ENCODE measurements around the gene NARF.
A peak's percentile ranks its signal among the peaks of the same experiment; 100 is the strongest.
"Not testable (repeated sequence)": the region's sequence is repeated elsewhere in the genome, so short reads cannot be mapped to it uniquely, and the experiment has no call there.

The NARF gene

DNA sequence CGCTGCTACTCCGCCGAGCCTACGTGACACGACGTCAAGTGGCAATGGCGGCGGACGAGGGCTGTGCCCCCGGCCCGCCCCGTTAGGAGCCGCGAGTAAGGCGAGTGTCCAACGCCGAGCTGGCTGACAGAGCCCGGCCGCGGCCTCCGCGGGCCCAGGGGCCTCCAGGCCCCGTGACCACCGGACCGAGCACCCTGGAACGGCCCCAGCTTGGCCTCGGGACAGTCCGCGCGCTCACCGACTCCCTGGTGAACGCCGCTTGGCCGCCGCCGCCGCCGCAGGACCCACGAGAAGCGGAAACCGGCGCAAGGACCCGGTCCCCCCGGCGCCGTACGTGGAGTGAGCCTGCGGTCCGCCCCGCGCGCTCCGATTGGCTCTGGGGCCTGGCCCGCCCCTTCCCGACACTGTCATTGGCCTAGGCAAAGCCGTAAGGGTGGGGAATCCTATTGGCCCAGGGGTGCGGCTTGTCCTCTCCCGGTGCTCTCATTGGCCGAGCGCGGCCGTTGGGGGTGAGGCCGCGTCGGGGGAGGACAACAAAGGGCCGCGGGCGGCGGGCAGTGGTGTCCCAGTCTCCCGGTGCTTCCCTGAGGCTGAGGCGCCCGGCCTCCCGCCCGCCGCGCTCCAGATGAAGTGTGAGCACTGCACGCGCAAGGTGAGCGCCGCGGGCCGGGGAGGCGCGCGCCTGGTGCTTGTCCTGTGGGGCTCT lies at the start of gene NARF:
Gene NARF, plus strand, starts transcription at position 563 of the 706 bp plus-strand sequence. Its CDS starts 63 bp downstream, at position 626.
- peak; percentile 100 for DNase-seq (ENCODE audit: low spot score)

GRCh38 chr17:82408938-82409318 lies 49.6 kb upstream of the NARF start:
- DNase-seq (ENCODE audit: low spot score) = no peak

DNA sequence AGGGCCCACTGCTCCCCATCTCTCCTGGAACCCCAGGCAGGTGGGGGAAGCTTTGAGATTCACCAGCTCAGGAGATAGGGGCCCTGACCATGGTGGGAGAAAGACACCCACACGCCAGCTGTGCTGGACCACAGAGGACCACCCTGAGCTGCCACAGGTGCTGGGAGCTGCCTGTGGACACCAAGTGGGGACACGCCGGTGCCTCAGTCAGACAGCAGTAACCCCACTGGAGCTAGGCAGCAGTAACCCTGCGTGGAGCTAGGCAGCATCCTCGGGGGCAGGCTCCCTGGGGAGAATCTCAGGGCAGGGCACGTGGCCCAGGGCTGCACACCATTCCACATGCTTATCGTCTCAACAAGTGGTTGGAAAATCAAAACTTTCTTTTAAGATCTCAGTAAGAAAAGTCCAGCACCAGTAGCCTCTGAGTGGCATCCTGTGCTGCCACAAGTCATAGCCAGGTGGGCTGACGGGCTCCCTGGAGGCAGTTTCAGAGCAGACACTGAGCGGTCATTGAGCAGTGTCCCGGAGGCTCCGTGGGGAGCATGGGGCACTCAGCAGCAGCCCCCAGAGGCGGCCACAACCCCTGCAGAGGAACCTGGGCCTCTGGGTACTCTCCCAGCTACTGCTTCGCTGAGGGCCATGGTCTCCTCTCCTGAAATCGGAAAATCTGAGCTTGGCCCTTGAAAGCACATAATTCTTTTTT lies 48.4 kb upstream of the NARF start:
- no peak for DNase-seq (ENCODE audit: low spot score)

DNA sequence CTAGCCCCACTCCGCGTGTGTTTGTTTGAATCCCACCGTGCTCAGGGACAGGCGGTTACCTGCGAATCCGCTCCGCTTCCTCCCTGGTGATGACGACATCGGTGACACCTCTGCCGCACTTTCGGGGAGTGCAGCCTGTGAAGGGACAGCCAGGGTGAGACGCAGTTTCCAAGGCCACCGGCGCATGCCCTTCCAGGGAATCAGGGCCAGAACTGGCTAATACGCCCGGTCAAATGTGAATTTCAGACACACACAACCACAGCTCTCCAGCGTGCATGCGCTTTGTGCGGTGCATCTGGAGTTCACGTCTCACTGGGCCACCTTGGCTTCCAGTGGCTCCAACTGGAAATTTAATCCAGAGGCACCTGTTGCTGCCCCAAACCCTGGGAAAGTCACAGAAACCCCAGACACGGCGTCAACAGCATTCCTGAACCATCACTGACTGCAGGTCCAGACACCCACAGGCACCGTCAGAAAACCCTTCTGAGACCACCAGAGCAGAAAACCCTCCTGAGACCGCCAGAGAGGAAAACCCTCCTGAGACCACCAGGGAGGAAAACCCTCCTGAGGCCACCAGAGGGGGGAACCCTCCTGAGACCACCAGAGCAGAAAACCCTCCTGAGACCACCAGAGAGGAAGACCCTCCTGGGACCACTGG lies 47.0 kb upstream of the NARF start:
- DNase-seq (ENCODE audit: low spot score) = no peak

- DNase-seq (ENCODE audit: low spot score) = not testable (repeated sequence)
Observed at GRCh38 chr17:82412081-82412480, 46.5 kb upstream of the NARF start.

DNA sequence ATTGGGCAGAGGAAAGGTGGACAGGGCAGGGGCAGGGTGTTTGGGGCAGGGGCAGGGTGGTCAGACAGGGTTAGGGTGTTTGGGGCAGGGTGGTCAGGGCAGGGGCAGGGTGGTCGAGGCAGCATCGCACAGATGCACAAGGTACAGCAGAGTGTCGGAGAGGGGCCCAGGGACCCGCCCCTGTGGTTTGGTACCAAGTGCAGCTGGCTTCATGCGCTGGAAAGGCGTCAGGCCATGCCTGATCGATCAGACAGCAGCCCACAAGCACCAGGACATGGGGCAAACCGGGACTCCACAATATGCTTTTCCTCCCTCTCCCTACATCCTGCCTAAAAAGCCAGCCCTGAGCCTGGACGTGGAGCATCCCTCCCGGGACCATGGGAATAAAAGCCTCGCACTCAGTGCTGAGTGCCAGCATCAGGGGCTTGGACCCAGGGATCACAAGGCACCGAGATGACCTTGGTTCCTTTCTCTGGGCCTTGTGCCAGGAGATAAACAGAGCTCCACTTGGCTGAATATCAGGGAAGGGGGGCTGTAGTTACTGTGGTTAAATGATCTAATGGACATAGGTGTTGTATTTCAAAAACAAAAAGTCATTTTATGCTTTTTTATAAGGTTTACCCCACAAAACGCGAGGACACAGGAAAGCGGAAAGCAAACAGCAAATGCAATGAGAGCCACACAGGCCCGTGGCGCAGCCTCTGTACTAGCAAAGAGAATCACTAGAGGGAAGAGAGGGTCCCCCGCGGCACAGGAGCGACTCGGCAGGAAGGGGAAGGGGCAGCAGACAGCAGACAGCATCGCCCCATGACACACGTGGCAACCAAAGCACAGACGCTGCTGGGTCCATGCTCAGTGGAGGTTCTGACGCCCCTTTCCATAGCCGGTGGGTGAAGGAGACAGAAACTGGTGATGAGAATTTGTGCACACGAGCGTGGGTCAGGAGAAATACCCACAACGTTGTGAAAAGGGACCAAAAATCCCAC lies 45.7 kb upstream of the NARF start:
- no peak for DNase-seq (ENCODE audit: low spot score)

DNA sequence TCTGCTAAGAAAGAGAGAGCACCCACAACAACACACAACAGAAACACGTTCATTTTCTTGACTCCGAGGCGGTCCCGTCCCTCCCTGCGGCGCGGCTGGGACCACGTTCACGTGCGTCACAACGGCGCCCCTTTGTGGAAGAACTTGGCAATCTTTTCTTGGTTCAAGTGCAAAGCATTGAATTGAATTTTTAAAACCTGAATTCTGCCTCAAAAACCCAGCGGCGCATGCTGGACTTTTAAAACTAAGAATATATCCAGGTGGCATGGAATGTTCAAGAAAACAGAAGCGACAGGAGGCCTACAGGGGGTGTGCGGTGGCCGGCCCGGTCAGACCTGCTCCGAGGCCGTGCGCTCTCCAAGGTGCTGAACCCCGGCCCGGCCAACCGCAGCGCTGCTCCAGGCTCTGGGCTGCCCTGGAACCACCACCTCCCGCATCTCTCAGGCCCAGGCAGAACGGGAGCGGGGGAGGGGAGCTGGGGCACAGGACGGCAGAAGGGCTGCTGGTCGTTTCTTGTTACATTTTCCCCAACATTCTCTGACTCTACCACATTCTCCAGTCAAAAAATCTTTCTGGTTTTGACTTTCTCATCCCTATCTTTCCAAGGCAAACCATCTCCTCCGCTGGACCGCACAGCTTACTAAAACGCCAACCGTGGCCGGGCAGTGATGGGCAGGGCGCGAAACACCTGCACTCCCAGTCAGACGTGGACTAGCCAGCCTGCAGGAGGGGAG lies 43.8 kb upstream of the NARF start:
- peak; percentile 91 for DNase-seq (ENCODE audit: low spot score)

DNA sequence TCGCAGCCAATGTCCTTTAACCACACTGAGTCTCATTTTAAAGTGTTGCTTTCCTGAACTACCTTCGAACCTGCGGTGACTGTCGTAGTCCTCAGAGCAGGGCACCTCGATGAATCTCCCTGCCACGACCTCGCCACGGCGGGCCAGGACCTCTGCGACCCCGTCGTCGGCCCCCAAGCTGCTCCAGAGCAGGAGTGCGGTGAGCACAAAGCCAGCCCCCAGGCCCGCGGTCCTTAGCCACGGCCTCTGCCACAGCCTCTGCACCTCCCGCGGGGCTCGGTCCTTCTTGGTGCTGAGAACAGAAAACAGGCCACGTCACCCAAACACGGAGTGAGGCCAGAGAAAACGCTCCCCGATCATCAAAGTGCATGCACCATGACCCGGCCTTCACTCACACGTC lies 43.2 kb upstream of the NARF start:
- no peak for DNase-seq (ENCODE audit: low spot score)

- no peak for DNase-seq (ENCODE audit: low spot score)
Observed at GRCh38 chr17:82415786-82416185, 42.8 kb upstream of the NARF start.

DNA sequence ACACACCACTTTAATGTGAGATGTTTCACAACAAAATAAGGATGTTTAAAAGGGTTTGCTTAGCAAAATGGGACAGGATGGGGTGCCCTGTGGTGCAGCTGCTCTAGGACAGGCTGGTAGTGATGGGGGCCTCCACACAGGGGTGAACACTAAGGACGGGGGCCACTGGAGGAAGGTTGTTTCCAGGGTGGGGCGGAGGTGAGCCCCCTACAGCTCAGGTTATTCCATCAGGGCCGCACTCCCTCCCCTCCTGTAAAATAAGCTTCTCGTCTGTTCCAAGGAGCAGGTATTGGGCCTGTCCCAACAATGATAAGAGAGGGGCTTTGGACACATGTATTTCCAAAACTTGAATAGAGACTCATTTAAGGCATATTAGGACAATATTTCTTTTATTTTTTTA lies 42.3 kb upstream of the NARF start:
- DNase-seq (ENCODE audit: low spot score) = no peak

DNA sequence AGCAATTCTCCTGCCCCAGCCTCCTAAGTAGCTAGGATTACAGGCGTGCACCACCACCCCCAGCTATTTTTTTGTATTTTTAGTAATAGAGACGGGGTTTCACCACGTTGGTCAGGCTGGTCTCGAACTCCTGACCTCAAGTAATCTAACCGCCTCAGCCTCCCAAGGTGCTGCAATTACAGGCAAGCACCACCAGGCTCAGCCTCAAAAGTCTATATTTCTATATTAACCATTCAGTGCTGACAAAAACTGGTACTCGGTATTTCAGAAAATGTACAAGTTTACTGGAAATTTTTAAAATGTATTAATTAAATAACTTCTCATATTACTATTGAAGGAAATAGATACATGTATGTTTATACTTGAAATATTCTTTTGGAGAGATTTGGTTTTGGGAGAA lies 41.8 kb upstream of the NARF start:
- no peak for DNase-seq (ENCODE audit: low spot score)

DNA sequence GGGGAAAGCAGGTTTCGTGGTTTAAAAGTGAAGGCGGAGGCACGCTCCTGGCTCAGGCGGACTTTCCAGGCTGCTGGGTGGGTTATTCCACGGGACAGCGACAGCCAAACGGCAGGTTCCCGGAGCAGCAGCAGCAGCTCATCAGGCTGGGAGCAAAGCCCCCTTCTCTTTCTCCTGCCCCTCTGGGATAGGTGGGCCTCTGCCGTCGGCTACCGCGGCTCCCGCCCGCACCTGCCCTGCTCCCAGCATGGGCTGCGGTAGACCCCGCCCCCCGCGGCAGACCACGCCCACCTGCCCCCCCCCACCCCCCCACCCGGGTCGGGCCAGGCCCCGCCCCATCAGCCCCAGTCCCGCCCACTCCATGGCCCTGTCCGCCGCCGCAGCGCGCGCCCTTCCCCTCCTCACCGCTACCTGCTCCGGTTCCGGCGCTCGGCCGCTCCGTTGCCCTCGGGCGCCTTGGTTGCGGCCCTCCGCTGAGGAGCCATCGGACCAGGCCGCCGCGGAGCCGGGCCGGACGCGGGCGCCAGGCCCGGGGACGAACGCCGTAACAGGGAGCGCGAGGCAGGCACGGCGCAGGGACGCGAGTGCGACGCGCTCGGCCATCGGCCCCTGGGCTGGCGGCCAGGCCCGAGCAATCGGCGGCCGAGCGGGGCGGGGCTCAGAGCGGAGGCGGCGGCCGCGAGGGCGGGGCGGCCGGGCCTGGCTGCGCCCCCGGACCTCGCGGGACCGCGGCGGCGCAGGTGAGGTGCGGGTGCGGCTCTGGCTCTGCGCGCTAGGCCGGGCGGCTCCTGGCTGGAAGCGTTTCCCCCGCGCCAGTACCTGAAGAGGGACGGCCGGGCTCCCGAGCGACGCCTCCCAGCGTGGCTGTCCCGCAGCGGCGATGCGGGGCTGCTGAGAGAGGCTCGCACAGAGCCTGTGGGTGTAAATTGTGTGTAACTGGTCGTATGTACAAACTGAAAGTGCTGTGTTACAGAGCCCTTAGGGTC lies 40.2 kb upstream of the NARF start, which contains the start of the genes HEXD and OGFOD3:
Gene HEXD, plus strand, starts transcription at position 347 of the 986 bp plus-strand sequence. CDS start 1,453 bp downstream, outside the sequence.
Gene OGFOD3, minus strand, starts transcription at position 586 of the 986 bp plus-strand sequence. Its CDS starts 101 bp downstream, at position 485.
- DNase-seq (ENCODE audit: low spot score) = peak; percentile 100

DNA sequence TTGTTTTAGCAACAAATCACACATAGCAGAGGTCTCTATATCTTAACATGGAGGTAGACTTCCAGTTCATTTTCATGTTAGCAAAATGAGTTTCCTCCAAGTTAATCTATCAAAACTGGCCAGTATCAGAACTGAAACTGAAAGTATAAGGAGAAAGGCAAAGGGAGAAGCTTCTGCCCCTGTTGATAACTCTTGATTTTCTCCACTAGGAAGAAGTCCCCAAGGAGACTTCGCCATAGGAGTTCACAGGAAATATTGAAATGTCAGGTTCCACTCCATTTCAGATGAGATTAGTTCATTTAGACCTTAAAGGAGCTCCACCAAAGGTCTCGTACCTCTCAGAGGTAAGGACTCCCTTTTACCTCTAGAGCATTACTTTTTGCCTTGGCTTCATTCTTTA lies 39.0 kb upstream of the NARF start:
- no peak for DNase-seq (ENCODE audit: low spot score)

DNA sequence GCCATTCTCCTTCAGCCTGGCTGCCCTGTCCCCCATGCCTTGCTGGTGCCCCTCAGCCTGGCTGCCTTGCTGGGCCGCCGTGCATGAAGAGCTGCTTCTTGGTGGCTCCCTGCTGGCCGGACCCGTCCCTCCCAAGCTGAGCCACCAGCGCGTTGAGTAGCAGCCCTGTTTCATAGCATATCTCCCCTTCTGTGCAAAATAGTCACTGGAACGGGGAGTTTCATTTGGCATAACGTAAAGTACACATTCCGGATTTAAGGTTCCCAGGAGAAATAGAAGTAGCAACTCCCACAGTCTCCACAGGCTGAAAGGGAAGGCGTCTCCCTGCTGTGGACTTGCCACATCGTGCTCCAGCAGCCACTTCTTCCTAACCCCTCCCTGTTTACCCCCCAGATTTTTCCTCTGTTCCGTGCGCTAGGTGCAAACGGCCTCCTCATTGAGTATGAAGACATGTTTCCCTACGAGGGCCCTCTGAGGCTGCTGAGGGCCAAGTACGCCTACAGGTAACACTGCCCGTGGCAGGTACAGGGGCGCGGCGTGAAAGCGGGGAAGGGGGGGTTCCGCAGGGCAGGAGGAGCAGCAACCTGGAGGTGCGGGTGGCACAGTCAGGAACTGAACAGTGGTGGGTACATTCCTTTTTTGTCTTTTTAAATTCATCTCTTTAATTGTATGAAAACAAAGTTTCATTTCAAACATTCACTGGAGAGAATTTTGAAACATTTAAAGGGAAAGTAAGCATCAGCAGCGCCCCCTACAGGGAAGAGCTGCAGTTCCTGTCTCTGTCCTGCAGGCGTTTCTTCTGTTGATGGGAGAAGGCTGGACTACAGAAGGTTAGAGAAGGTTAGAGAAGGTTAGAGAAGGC lies 34.3 kb upstream of the NARF start:
- peak; percentile 59 for DNase-seq (ENCODE audit: low spot score)

DNA sequence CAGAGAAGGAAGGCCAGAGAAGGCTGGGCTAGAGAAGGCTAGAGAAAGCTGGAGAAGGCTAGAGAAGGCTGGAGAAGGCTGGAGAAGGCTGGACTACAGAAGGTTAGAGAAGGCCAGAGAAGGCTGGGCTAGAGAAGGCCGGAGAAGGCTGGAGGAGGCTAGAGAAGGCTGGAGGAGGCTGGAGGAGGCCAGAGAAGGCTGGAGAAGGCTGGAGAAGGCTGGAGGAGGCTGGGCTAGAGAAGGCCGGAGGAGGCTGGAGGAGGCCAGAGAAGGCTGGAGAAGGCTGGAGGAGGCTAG lies 33.7 kb upstream of the NARF start:
- DNase-seq (ENCODE audit: low spot score) = no peak

GRCh38 chr17:82428546-82428945 lies 30.0 kb upstream of the NARF start:
- DNase-seq (ENCODE audit: low spot score) = no peak

DNA sequence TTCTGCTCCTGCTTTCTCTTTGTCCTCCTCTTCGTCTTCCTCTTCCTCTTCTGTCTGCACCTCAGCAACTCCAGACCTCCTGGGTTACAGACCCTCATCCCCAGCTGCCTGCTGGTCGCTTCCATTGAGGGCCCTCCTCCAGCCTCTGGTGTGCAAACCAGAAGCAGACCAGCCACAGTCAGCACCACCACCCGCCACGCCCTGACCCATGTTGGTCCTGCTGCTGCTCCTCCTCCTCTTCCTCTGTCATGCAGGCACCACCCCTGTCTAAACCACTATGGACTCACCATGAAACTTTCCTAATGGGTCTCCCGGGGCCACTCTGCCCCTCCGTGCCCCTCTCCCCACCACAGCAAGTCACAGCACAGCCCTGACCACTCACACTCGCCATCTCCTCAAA lies 28.7 kb upstream of the NARF start:
- DNase-seq (ENCODE audit: low spot score) = no peak

- no peak for DNase-seq (ENCODE audit: low spot score)
Observed at GRCh38 chr17:82432017-82432416, 26.5 kb upstream of the NARF start.
